PC-9 (cell line): ENCODE measurements around the gene HAT1. TPM values are rescaled to one million over a fixed set of nuclear protein-coding genes. Genes with fewer than 3 reads are reported as not detected.

Experiments
- BruUV-seq: library from RNA; stranded (reverse); fragments of 400-500 nt; replicated peaks from 2 replicates; lab custom pipeline; 2021; lab: Mats Ljungman, UMichigan
- CTCF ChIA-PET: fragments of 300-600 bp; sonication (Branson Sonifier 250); formaldehyde crosslinking; loops from one replicate; lab custom pipeline; 2022; ENCODE audit warnings: antibody characterized with exemption; lab: Charles Lee
- POLR2A ChIA-PET: fragments of 300-600 bp; sonication (Branson Sonifier 250); formaldehyde crosslinking; loops from one replicate; lab custom pipeline; 2022; ENCODE audit warnings: antibody characterized with exemption; ENCODE audit not compliant: unreplicated experiment; lab: Charles Lee
- DNase-seq, 2 experiments: peaks; one replicate each; pipeline versions ENCODE4 v3.0.0 to v3.0.0-alpha.2; 2015 to 2022; ENCODE audit warnings: mixed read lengths in 1 of 2
- H2AFZ ChIP-seq: fragments of 200-600 bp; sonication (generic); 2 replicates; pipeline ENCODE4 v1.8.1; 2017; ENCODE audit warnings: antibody characterized with exemption
- H3F3A ChIP-seq: fragments of 200-600 bp; sonication (generic); 2 replicates; pipeline ENCODE4 v1.8.1; 2017; ENCODE audit warnings: antibody characterized with exemption, mild to moderate bottlenecking, low read depth; ENCODE audit not compliant: insufficient read depth
- H3K27ac ChIP-seq: fragments of 200-600 bp; sonication (generic); 2 replicates; pipeline ENCODE4 v1.6.1; 2016; ENCODE audit warnings: mixed run types
- H3K27me3 ChIP-seq: fragments of 200-600 bp; sonication (generic); 2 replicates; pipeline ENCODE4 v1.6.1; 2016; ENCODE audit warnings: low read depth, mixed run types; ENCODE audit not compliant: insufficient read depth
- H3K36me3 ChIP-seq: fragments of 200-600 bp; sonication (generic); 2 replicates; pipeline ENCODE4 v1.6.1; 2016; ENCODE audit warnings: low read depth, mixed run types
- H3K4me1 ChIP-seq: fragments of 200-600 bp; sonication (generic); replicated peaks from 2 replicates; pipeline ENCODE4 v1.6.1; 2016; ENCODE audit warnings: mixed run types; ENCODE audit not compliant: insufficient read depth
- H3K4me2 ChIP-seq: fragments of 200-600 bp; sonication (generic); 2 replicates; pipeline ENCODE4 v1.6.1; 2017; ENCODE audit warnings: mixed run types
- H3K4me3 ChIP-seq: fragments of 200-600 bp; sonication (generic); 2 replicates; pipeline ENCODE4 v1.6.1; 2016; ENCODE audit warnings: mixed run types
- H3K79me2 ChIP-seq: fragments of 200-600 bp; sonication (generic); 2 replicates; pipeline ENCODE4 v1.6.1; 2017; ENCODE audit warnings: low read depth, mixed run types
- H3K9me2 ChIP-seq: fragments of 200-600 bp; sonication (generic); 2 replicates; pipeline ENCODE4 v1.8.1; 2017; ENCODE audit warnings: mild to moderate bottlenecking; ENCODE audit not compliant: insufficient read depth
- H3K9me3 ChIP-seq: fragments of 200-600 bp; sonication (generic); 2 replicates; pipeline ENCODE4 v1.8.1; 2016; ENCODE audit warnings: low read depth; ENCODE audit not compliant: insufficient read depth
- H4K20me1 ChIP-seq: fragments of 200-600 bp; sonication (generic); 2 replicates; pipeline ENCODE4 v1.8.1; 2017; ENCODE audit not compliant: insufficient read depth
- EZH2 ChIP-seq: fragments of 200-600 bp; sonication (generic); IDR thresholded peaks from 2 replicates; pipeline ENCODE4 v1.8.0; 2017; ENCODE audit warnings: antibody characterized with exemption, low read depth
- intact Hi-C: fragments of 100-400 bp; cut with micrococcal nuclease; formaldehyde crosslinking; loops from one replicate; pipeline ENCODE4 v1.10.0; 2022; ENCODE audit not compliant: unreplicated experiment
- total RNA-seq: library from RNA; stranded (reverse); gene quantifications from 2 replicates; pipeline ENCODE4 v1.2.3, GENCODE V29; 2021
- TF ChIP-seq, protein P1 (sequence below): fragments of 200-600 bp; sonication (generic); conservative IDR thresholded peaks from 2 replicates; pipeline ENCODE4 v1.6.1; 2017; ENCODE audit warnings: mixed run types, antibody characterized with exemption, mild to moderate bottlenecking, moderate library complexity

Gene HAT1
- total RNA-seq, 1 experiment from 2014 or later: 132 TPM

GRCh38 chr2:171965661-171966060 lies 43.4 kb downstream of the HAT1 start:
- H3K4me3 ChIP-seq: no peak overlapping the region
- DNase-seq: no peak
- H3K4me2 ChIP-seq: no peak overlapping the region
- H2AFZ ChIP-seq: no peak overlapping the region
- ChIA-PET CTCF (no interaction called here), POLR2A (no interaction called here)
- no peaks in the 10 kb centered on the region for H3K9me2 ChIP-seq
- H3K9me3 ChIP-seq: no peaks in the 10 kb centered on the region
- H3F3A ChIP-seq: peaks cover 7% of the 10 kb centered on the region; the same call in 1 of the 2 replicates
- no peak for TF ChIP-seq EZH2
- TF ChIP-seq, protein P1, sequence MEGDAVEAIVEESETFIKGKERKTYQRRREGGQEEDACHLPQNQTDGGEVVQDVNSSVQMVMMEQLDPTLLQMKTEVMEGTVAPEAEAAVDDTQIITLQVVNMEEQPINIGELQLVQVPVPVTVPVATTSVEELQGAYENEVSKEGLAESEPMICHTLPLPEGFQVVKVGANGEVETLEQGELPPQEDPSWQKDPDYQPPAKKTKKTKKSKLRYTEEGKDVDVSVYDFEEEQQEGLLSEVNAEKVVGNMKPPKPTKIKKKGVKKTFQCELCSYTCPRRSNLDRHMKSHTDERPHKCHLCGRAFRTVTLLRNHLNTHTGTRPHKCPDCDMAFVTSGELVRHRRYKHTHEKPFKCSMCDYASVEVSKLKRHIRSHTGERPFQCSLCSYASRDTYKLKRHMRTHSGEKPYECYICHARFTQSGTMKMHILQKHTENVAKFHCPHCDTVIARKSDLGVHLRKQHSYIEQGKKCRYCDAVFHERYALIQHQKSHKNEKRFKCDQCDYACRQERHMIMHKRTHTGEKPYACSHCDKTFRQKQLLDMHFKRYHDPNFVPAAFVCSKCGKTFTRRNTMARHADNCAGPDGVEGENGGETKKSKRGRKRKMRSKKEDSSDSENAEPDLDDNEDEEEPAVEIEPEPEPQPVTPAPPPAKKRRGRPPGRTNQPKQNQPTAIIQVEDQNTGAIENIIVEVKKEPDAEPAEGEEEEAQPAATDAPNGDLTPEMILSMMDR: no peak
- no peaks in the 10 kb centered on the region for H3K27me3 ChIP-seq
- no peaks in the 10 kb centered on the region for H3K4me1 ChIP-seq
- peaks cover 8% of the 10 kb centered on the region; the same call in 1 of the 2 replicates for H4K20me1 ChIP-seq
- peaks cover 43% of the 10 kb centered on the region for H3K36me3 ChIP-seq
- BruUV-seq: no TSS peak
- intact Hi-C loops: loop anchor here (10.0 kb wide), 1 partner anchor 499 kb away; no protein-coding TSS in a partner anchor
- no peak overlapping the region for H3K27ac ChIP-seq
- peaks cover 12% of the 10 kb centered on the region; the same call in 1 of the 2 replicates for H3K79me2 ChIP-seq

- intact Hi-C loops: loop anchor here (10.0 kb wide), 1 partner anchor 499 kb away; no protein-coding TSS in a partner anchor
- Histone ChIP-seq H2AFZ (no peak overlapping the region), H3K4me3 (no peak overlapping the region), H4K20me1 (peaks cover 8% of the 10 kb centered on the region; the same call in 1 of the 2 replicates), H3K79me2 (peaks cover 11% of the 10 kb centered on the region; the same call in 1 of the 2 replicates), H3F3A (peaks cover 7% of the 10 kb centered on the region; the same call in 1 of the 2 replicates), H3K9me3 (no peaks in the 10 kb centered on the region), H3K4me1 (no peaks in the 10 kb centered on the region), H3K4me2 (no peak overlapping the region), H3K27me3 (no peaks in the 10 kb centered on the region), H3K27ac (no peak overlapping the region), H3K9me2 (no peaks in the 10 kb centered on the region), H3K36me3 (peaks cover 49% of the 10 kb centered on the region)
- ChIA-PET CTCF (no interaction called here), POLR2A (no interaction called here)
- TF ChIP-seq EZH2: no peak
- TF ChIP-seq, protein P1: no peak
- DNase-seq: no peak
- no TSS peak for BruUV-seq
Measured at GRCh38 chr2:171966235-171966634, 44.0 kb downstream of the HAT1 start.

DNA sequence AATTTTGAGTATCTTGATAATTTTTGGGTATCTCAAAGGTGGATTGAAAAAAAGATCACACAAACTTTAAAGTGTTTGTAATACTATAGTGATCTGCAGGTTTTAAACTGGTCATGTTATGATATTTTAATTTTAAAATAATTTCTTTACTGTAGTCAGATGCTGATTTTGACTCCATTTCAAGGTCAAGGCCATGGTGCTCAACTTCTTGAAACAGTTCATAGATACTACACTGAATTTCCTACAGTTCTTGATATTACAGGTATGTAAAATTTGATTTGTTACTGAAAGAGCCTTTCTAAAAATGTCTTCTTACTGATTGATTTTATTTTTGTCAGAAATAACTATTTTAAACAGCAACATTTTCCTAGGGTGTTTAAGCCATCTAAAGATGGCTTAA lies 44.4 kb downstream of the HAT1 start:
- H3K79me2 ChIP-seq: peaks cover 11% of the 10 kb centered on the region; the same call in 1 of the 2 replicates
- BruUV-seq: no TSS peak
- TF ChIP-seq, protein P1: no peak
- no peak for TF ChIP-seq EZH2
- no peak for DNase-seq
- H3K36me3 ChIP-seq: peaks cover 50% of the 10 kb centered on the region
- no peaks in the 10 kb centered on the region for H3K27me3 ChIP-seq
- H3K4me3 ChIP-seq: no peak overlapping the region
- no peaks in the 10 kb centered on the region for H3K9me2 ChIP-seq
- H3K27ac ChIP-seq: no peak overlapping the region
- no peak overlapping the region for H2AFZ ChIP-seq
- H3K4me2 ChIP-seq: no peak overlapping the region
- H3K4me1 ChIP-seq: no peaks in the 10 kb centered on the region
- ChIA-PET CTCF (no interaction called here), POLR2A (no interaction called here)
- H3K9me3 ChIP-seq: no peaks in the 10 kb centered on the region
- peaks cover 7% of the 10 kb centered on the region; the same call in 1 of the 2 replicates for H3F3A ChIP-seq
- intact Hi-C loops: loop anchor here (10.0 kb wide), 1 partner anchor 498 kb away; no protein-coding TSS in a partner anchor
- H4K20me1 ChIP-seq: peaks cover 5% of the 10 kb centered on the region; the same call in 1 of the 2 replicates
